HG03095 (cell line): ENCODE results near the gene TFF1.

ENCODE experiments used
- ATAC-seq: cut with Tn5 transposase; IDR thresholded peaks from one replicate; pipeline ENCODE4 v1.9.1; 2021; ENCODE audit warnings: moderate library complexity; ENCODE audit not compliant: unreplicated experiment

TFF1 gene

DNA sequence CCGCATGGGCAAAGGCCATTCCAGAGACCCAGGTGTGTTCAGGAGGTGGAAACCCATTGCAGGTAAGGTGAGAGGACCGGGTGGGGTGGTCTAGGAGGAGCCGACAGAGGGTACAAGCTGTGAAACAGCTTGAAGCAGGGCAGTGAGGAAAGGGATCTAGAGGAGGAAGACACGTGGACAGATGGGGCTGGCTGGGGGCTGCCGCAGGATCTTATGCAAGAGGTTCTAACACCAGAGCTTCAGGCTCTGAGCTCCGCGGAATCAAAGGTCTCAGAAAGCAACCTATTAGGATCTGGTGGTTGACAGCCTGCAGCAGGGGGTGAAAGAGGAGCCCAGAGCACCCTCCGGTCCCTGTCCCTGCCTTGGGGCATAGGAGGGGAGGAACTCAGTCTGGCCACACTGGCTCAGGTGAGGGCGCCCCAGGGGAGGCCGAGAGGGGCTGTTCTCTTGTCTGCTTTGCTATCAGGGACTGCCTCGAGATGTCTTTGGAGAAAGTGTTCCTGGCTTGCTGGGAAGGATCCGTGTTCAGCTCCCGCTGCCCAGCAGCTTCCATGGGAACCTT, 1.9 kb downstream of the TFF1 start:
- no peak for ATAC-seq

GRCh38 chr21:42363312-42363711, 3.0 kb downstream of the TFF1 start:
- ATAC-seq: no peak

DNA sequence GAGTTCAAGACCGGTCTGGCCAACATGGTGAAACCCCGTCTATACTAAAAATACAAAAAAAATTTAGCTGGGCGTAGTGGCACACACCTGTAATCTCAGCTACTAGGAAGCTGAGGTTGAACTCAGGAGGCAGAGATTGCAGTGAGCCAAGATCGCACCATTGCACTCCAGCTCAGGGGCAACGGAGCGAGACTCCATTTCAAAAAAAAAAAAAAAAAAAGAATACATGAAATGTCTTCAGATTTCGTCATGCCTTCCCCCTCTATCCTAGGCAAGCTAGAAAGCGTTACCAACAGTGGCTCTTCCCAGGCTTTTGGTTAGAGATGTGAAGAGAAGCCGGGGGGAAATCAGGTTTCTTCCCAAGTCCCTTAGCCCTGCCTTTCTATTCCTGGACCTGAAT, 3.6 kb downstream of the TFF1 start:
- ATAC-seq: no peak

- ATAC-seq: no peak
Measured at GRCh38 chr21:42362198-42362597, 4.1 kb downstream of the TFF1 start.

DNA sequence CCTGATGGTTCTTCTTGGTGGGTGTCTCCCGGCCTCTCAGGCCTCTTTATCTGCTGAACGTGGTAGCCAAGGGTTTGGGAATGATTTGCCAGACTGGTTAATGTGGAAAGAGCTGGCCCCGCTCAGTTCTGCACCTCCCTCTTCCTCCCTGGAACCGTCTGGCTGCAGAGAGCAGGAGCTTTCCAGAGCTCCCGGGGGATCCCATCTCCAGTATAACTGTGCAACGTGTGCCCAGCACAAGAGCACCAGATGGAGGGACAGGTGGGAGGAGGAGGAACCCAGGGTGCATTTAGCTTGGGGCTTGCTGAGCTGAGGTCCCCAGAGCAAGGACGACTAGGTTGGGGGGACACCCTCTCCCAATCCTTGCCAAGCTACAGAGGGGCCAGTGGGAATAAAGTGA, 5.0 kb downstream of the TFF1 start:
- no peak for ATAC-seq

DNA sequence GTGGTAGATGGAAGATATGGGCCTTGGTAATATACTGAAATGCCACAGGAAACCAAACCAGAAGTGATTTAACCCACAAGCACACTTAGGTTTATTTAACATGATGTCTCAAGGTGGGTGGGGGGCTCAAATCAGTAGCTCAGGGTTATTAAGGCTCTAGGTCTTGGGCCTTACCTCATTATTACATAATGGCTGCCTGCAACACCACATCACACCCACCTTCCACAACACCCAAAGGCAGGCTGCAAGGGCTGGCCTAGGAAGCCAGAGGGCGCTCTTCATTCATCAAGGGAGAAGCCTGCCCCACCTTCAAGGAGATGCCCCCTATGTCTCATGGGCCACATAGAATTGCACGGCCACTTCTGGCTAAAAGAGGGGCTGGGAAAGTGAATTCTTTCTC, 6.0 kb downstream of the TFF1 start:
- no peak for ATAC-seq

GRCh38 chr21:42358937-42359336, 7.4 kb downstream of the TFF1 start:
- ATAC-seq: no peak

DNA sequence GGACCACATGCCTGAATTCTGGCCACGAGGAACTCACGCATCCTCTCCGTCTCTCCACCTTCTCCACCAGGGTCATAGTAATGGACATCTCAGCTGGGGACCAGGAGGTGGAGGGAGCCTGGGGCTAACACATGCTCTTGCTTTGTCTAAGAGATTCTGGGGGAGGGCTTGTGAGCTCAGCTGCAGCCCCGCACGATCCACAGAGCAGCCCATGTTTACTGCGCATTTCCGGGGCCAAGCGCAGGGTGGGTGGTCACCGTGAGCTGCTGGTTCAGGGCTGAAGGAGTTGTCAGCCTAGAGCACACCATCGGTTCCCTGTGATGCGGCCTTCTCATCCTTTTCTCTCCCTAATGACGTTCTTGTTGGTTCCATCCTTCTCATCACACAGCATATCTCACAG, 8.1 kb downstream of the TFF1 start:
- ATAC-seq: no peak

GRCh38 chr21:42357307-42357706, 9.0 kb downstream of the TFF1 start:
- no peak for ATAC-seq

DNA sequence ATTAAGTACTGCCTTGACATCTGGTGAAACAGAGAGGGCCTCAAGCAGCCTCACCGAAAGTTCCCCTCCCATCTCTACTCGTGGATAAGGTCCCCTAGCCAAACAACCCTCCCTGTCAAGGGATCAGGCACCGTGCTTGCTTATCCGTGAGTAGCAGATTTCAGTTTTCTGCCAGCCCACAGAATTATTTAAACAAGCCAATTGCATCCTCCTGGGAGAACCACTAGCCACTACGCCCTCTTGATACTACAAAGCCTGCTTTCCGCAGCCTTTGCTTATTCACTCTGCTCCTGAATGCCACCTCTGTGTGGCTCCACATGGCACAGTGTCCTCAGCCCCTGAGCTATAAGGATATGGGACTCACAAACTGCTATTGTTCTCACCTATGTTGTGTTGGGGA, 9.7 kb downstream of the TFF1 start:
- no peak for ATAC-seq

DNA sequence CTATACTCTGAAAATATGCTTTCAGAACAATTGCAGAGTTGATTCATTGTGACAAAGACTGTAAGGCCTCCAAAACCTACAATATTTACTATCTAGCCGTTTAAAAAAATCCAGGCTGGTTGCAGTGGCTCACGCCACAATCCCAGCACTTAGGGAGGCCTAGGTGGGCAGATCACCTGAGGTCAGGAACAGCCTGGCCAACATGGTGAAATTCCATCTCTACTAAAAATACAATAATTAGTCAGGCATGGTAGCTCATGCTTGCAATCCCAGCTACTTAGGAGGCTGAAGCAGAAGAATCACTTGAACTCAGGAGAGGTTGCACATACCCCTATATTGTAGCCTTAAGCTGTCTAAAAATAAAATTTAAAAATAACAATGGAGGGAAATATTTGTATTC, 10.3 kb downstream of the TFF1 start:
- no peak for ATAC-seq

- ATAC-seq: no peak
Measured at GRCh38 chr21:42353623-42354022, 12.7 kb downstream of the TFF1 start.

DNA sequence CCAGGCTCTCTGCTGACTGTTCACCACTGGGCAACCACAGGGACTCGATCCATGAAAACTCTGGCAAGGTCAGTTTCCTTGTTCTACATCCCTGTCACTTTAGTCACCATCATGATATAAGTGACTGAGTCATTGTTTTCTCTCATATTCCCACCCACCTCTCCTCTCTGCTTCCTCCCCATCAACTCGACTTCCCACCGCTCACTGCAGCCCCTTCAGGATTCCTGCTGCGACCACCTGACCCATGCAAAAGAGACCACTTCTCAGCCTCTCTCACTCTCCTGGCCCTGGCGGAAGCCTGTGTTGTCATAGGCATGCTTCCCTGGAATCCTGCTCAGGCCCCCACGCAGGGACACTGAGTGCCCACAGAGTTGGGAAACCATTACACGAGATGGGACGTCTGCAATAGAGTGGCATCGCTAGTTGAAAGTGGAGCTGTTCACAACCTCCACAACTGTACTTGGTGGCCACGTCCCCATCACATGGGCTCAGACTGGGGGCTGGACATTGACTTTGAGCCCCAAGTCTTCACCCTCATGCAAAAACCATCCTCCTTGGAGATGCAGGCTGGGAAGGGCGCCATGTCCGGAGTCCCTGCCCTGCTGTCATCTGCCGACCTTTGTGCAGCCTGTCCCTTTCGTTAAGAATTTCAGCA, 13.8 kb downstream of the TFF1 start:
- ATAC-seq: no peak

- ATAC-seq: no peak
Measured at GRCh38 chr21:42351626-42352440, 14.5 kb downstream of the TFF1 start.

DNA sequence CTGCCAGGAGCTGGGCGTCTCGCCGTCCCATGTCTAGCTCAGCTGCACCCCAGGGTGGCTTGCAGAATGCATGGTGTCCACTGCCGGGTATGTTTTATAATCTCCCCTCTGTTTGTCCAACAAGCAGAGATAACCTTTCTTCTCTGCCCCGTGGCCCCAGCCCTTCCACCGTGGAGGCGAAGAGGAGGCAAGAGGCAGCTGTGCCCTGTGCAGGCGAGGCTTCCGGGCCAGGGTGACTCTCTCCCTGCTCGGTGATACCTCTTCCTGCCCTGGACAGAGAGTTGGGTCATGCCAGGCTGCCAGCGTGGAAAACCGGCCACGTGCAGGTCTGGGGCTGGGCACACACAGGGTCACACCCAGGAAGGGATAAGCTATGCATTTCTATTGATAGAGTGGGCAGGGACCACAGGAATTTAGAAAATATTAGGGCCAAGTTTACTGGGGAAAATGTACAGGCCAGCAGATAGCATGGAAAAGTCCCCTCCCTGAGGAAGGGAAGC, 15.4 kb downstream of the TFF1 start, which contains the start of gene TFF2:
Gene TFF2 (minus strand): TSS at position 68 of the 500 bp plus-strand sequence. CDS start 37 bp downstream, at position 31.
- no peak for ATAC-seq

DNA sequence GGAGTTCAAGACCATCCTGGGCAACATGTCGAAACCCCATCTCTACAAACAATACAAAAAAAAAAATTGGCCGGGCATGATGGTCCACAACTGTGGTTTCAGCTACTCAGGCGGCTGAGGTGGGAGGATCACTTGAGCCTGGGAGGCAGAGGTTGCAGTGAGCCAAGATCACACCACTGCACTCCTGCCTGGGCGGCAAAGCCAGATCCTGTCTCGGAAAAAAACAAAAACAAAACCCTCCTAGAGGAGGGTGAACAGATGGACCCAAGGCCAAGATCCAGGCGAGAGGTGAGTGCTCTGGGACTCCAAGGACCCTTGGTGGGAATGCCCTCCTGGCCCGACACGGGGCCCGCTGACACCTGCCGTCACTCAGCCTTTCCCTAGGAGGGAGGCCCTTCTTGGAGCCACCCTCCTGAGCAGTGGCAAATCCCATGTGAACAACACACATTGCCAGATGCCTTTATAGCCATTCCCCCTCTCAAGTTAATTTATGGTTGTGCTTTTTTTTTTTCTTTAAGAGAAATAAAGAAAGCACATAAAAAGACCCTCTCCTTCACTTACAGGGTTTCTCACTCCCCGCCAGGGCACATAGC, 15.9 kb downstream of the TFF1 start:
- no peak for ATAC-seq

GRCh38 chr21:42349420-42350317, 16.7 kb downstream of the TFF1 start:
- no peak for ATAC-seq

DNA sequence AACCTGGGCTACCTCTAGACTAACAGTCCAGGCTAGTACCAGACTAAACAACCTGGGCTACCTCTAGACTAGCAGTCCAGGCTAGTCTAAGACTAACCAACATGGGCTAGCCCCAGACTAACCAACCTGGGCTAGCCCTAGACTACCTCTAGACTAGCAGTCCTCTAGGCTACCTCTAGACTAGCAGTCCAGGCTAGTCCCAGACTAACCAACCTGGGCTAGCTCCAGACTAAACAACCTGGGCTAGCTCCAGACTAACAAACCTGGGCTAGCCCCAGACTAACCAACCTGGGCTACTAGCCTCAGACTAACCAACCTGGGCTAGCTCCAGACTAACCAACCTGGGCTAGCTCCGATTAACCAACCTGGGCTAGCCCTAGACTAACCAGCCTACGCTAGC, 17.6 kb downstream of the TFF1 start:
- ATAC-seq: no peak

DNA sequence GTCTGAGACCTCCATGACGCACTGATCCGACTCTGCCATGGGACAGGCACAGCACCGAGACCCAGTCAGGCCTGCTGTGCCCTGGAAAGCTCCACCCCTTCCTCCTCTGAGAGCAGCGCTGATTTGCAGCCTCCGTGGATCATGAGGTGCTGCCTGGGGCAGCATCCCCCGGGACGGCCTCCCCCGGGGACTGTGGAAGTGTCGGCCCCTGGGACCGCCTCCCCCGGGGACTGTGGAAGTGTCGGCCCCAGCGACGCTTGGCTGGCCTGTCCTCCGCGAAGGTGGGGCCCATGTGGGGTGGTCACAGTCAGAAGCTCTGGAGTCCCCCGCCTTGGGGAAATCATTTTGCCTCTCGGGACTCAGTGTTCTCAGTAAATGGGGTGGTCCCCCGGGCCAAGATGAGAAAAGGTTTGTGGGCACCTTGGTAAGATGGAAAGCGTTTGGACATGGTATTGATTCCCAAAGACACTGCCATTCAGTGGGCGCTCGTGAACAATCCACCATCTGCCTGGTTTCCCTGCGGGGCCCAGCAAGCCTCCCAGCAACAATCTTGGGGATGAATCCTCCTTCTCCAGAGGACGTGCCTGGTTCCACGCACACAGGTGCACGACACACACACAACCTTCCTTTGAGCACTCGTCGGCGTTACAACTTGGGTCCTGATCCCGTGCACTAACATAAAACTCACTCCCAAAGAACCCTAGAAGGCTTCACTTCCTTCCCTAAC, 18.6 kb downstream of the TFF1 start:
- no peak for ATAC-seq
